HL-60 (cell line): Measurements from ENCODE around the gene MAGI2.

Source experiments
- GABPA ChIP-seq: IDR thresholded peaks from 2 replicates; pipeline ENCODE4 v1.6.1; 2012; ENCODE audit warnings: low read depth
- POLR2AphosphoS5 ChIP-seq: IDR thresholded peaks from 2 replicates; pipeline ENCODE4 v1.6.1; 2012; ENCODE audit warnings: low read depth
- SPI1 ChIP-seq: IDR thresholded peaks from 2 replicates; pipeline ENCODE4 v1.6.1; 2012; ENCODE audit warnings: low read depth, mild to moderate bottlenecking, borderline replicate concordance
- TF ChIP-seq, protein P1 (sequence below): IDR thresholded peaks from one replicate; pipeline ENCODE4 v1.5.1; 2011; ENCODE audit warnings: low read length, control low read depth, inconsistent platforms; ENCODE audit not compliant: insufficient read depth
- TF ChIP-seq, protein P2 (sequence below): IDR thresholded peaks from 2 replicates; pipeline ENCODE4 v1.6.1; 2012; ENCODE audit warnings: low read depth; ENCODE audit not compliant: insufficient replicate concordance

DNA sequence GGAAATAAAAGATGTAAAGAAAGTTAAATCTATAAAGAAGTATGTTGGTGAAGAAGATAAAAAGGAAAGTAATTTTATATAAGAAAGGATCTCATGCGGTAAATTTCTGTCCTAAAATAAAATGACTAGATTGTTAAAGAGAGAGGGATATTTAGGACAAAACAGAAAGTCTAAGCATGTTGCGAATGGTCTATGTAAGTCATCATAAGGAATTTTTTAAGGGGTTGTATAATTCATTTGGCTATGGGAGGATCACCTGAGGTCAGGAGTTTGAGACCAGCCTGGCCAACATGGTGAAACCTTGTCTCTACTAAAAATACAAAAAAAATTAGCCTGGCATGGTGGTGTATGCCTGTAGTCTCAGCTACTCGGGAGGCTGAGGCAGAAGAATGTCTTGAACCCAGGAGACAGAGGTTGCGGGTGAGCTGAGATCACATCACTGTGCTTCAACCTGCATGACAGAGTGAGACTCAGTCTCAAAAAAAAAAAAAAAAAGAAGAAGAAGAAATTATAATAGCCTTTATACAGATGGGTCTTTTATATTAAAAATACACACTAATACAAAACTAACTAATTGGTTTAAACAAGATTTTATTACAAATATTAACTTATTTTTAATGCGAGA is 294.3 kb downstream of the MAGI2 start:
- TF ChIP-seq GABPA: no peak
- TF ChIP-seq, protein P1, sequence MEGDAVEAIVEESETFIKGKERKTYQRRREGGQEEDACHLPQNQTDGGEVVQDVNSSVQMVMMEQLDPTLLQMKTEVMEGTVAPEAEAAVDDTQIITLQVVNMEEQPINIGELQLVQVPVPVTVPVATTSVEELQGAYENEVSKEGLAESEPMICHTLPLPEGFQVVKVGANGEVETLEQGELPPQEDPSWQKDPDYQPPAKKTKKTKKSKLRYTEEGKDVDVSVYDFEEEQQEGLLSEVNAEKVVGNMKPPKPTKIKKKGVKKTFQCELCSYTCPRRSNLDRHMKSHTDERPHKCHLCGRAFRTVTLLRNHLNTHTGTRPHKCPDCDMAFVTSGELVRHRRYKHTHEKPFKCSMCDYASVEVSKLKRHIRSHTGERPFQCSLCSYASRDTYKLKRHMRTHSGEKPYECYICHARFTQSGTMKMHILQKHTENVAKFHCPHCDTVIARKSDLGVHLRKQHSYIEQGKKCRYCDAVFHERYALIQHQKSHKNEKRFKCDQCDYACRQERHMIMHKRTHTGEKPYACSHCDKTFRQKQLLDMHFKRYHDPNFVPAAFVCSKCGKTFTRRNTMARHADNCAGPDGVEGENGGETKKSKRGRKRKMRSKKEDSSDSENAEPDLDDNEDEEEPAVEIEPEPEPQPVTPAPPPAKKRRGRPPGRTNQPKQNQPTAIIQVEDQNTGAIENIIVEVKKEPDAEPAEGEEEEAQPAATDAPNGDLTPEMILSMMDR: no peak
- no peak for TF ChIP-seq SPI1
- no peak for TF ChIP-seq POLR2AphosphoS5
- TF ChIP-seq, protein P2, sequence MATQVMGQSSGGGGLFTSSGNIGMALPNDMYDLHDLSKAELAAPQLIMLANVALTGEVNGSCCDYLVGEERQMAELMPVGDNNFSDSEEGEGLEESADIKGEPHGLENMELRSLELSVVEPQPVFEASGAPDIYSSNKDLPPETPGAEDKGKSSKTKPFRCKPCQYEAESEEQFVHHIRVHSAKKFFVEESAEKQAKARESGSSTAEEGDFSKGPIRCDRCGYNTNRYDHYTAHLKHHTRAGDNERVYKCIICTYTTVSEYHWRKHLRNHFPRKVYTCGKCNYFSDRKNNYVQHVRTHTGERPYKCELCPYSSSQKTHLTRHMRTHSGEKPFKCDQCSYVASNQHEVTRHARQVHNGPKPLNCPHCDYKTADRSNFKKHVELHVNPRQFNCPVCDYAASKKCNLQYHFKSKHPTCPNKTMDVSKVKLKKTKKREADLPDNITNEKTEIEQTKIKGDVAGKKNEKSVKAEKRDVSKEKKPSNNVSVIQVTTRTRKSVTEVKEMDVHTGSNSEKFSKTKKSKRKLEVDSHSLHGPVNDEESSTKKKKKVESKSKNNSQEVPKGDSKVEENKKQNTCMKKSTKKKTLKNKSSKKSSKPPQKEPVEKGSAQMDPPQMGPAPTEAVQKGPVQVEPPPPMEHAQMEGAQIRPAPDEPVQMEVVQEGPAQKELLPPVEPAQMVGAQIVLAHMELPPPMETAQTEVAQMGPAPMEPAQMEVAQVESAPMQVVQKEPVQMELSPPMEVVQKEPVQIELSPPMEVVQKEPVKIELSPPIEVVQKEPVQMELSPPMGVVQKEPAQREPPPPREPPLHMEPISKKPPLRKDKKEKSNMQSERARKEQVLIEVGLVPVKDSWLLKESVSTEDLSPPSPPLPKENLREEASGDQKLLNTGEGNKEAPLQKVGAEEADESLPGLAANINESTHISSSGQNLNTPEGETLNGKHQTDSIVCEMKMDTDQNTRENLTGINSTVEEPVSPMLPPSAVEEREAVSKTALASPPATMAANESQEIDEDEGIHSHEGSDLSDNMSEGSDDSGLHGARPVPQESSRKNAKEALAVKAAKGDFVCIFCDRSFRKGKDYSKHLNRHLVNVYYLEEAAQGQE: no peak
